Progenitor cell of endocrine pancreas (in vitro differentiated cells): Measurements from ENCODE around the gene FAM240B. TPM values are rescaled to one million over a fixed set of nuclear protein-coding genes. Genes with fewer than 3 reads are reported as not detected.

Experiments used
- DNase-seq: peaks from one replicate; pipeline ENCODE4 v3.0.0; 2021; ENCODE audit warnings: low spot score; ENCODE audit not compliant: unreplicated experiment
- H3K27ac Mint-ChIP-seq: 2 replicates; pipeline ENCODE4 v1.8.0; 2021; ENCODE audit warnings: mild to moderate bottlenecking, moderate library complexity, mixed read lengths
- H3K27me3 Mint-ChIP-seq: 2 replicates; pipeline ENCODE4 v1.8.0; 2021; ENCODE audit warnings: mixed read lengths
- H3K36me3 Mint-ChIP-seq: 2 replicates; pipeline ENCODE4 v1.8.0; 2022; ENCODE audit warnings: mixed read lengths; ENCODE audit not compliant: insufficient read depth
- H3K4me1 Mint-ChIP-seq: 2 replicates; pipeline ENCODE4 v1.8.0; 2021; ENCODE audit warnings: low read depth, mixed read lengths
- H3K4me3 Mint-ChIP-seq: 2 replicates; pipeline ENCODE4 v1.8.0; 2021; ENCODE audit warnings: low read depth, mild to moderate bottlenecking, moderate library complexity, mixed read lengths
- H3K9me3 Mint-ChIP-seq: 2 replicates; pipeline ENCODE4 v1.8.0; 2021; ENCODE audit warnings: low read depth, mixed read lengths
- total RNA-seq: library from RNA; stranded (reverse); gene quantifications from 2 replicates; pipeline ENCODE4 v1.2.1, GENCODE V29; 2021
- TF ChIP-seq, protein P1 (sequence below): fragments of 200-600 bp; sonication (generic); IDR thresholded peaks from one replicate; pipeline ENCODE4 v1.5.0; 2021; ENCODE audit warnings: antibody characterized with exemption, mild to moderate bottlenecking; ENCODE audit not compliant: unreplicated experiment

Gene FAM240B
- total RNA-seq, 1 donor from 2014 or later, result not detected

DNA sequence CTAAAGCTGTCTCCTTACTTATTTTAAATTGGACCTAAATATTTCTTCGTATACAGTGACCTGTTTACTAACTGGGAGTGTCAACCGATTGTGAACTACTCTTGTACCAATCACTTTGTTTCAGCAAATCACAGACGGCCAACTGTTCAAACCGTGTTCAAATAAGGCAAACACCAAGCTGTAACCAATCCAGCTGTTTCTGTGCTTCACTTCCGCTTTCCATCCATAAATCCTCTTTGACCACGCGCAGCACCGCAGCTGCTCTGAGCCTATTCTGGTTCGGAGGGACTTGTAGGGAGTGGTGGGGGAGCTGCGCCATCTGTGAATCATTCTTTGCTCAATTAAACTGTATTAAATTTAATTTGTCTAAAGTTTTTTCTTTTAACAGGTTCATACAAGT, 4.8 kb upstream of the FAM240B start:
- Mint-ChIP-seq H3K27me3 (peaks cover 4% of the 10 kb centered on the region), H3K4me3 (no peak overlapping the region), H3K36me3 (no peaks in the 10 kb centered on the region), H3K27ac (no peak overlapping the region), H3K9me3 (no peaks in the 10 kb centered on the region), H3K4me1 (no peaks in the 10 kb centered on the region)
- TF ChIP-seq, protein P1, sequence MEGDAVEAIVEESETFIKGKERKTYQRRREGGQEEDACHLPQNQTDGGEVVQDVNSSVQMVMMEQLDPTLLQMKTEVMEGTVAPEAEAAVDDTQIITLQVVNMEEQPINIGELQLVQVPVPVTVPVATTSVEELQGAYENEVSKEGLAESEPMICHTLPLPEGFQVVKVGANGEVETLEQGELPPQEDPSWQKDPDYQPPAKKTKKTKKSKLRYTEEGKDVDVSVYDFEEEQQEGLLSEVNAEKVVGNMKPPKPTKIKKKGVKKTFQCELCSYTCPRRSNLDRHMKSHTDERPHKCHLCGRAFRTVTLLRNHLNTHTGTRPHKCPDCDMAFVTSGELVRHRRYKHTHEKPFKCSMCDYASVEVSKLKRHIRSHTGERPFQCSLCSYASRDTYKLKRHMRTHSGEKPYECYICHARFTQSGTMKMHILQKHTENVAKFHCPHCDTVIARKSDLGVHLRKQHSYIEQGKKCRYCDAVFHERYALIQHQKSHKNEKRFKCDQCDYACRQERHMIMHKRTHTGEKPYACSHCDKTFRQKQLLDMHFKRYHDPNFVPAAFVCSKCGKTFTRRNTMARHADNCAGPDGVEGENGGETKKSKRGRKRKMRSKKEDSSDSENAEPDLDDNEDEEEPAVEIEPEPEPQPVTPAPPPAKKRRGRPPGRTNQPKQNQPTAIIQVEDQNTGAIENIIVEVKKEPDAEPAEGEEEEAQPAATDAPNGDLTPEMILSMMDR, result no peak
- DNase-seq, result no peak

DNA sequence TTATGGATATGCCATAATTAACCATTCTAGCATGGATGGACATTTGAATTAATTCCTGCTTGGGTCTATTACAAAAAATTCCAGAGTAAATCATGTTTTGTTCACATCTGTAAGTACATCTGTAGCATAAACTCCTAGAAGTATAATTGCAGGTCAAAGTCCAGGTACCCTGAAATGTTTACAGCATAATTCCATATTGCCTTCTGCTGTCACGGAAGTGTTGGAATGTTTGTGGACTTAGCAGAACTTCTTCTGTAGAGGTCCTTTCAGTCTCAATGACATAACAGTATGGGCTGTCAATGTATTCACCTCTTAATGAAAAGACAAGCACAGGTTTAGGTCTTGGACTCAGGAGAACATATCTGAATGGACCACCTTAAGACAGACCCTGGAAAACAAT, 1.8 kb downstream of the FAM240B start:
- TF ChIP-seq, protein P1, result no peak
- no peaks in the 10 kb centered on the region for H3K4me1 Mint-ChIP-seq
- peaks cover 5% of the 10 kb centered on the region for H3K27me3 Mint-ChIP-seq
- no peaks in the 10 kb centered on the region for H3K36me3 Mint-ChIP-seq
- H3K4me3 Mint-ChIP-seq, result no peak overlapping the region
- no peak for DNase-seq
- H3K9me3 Mint-ChIP-seq, result no peaks in the 10 kb centered on the region
- H3K27ac Mint-ChIP-seq, result no peak overlapping the region

DNA sequence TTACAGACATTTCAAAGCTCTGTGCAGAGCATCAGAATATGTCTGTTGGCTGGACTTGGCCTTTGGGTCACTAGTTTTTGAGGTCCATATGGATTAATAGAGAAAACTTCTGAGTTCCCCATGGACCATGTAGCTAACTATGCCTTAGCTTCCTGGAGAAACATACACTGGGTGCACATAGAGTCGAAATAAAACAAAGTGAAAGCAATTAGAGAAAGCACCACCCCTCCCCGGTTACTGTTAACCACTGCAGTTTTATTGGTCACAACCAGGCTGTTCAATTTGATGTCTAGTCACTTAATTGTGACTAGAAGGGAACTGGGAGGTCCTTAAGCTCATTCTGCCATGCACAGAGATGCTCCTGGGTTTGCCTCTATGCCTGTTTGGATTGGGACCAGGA, 4.2 kb downstream of the FAM240B start:
- no peaks in the 10 kb centered on the region for H3K4me1 Mint-ChIP-seq
- H3K27ac Mint-ChIP-seq, result no peak overlapping the region
- TF ChIP-seq, protein P1, result no peak
- peaks cover 16% of the 10 kb centered on the region for H3K27me3 Mint-ChIP-seq
- no peaks in the 10 kb centered on the region for H3K36me3 Mint-ChIP-seq
- no peaks in the 10 kb centered on the region for H3K9me3 Mint-ChIP-seq
- H3K4me3 Mint-ChIP-seq, result no peak overlapping the region
- no peak for DNase-seq

DNA sequence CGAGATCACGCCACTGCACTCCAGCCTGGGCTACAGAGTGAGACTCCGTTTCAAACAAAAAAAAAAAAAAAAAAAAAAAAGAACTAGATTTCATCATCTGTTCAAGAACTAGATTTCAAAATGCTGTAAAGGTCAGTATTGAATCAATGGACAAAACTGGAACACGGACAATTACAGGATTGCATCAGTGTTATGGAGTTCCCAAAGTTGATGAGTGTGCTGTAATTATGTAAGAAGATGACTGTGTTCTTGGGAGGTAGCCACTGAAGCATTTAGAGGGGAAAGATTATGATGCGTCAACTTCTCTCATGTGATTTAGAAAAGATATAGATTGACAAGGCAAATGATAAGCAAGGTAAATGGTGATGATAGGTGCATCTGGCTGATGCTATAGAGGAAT, 6.5 kb downstream of the FAM240B start:
- Mint-ChIP-seq H3K36me3 (no peaks in the 10 kb centered on the region), H3K27me3 (peaks cover 16% of the 10 kb centered on the region), H3K4me3 (no peak overlapping the region), H3K27ac (no peak overlapping the region), H3K9me3 (no peaks in the 10 kb centered on the region), H3K4me1 (no peaks in the 10 kb centered on the region)
- TF ChIP-seq, protein P1, result no peak
- DNase-seq, result no peak

DNA sequence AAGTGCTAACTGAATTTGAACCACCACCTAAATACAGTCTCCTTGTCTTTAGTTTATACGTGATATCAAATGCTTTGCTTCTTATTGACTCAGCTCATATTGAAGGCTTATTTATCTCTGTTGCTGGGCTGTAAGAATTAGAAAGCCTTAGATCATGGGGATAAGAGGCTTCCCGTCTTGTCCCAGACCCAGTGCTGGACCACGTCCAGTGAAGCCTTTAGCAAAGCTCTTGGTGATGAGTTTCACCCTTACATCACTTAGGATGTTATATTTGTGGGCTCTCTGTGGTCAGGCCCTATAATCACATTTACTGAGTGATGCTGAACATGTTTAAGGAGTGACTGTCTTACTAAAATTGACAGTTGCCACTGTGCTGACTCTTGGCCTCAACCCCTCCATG, 11.2 kb downstream of the FAM240B start:
- Mint-ChIP-seq H3K36me3 (no peaks in the 10 kb centered on the region), H3K4me1 (no peaks in the 10 kb centered on the region), H3K27ac (no peak overlapping the region), H3K9me3 (no peaks in the 10 kb centered on the region), H3K4me3 (no peak overlapping the region), H3K27me3 (peaks cover 22% of the 10 kb centered on the region)
- TF ChIP-seq, protein P1, result no peak
- DNase-seq, result no peak
